NT2/D1 (cell line): Measurements from ENCODE around the gene ANGPTL1.

ENCODE experiments used
- YY1 ChIP-seq: IDR thresholded peaks from 2 replicates; pipeline ENCODE4 v1.6.1; 2011; ENCODE audit not compliant: insufficient read length, insufficient read depth
- ZNF274 ChIP-seq: IDR thresholded peaks from 2 replicates; pipeline ENCODE4 v1.6.1; 2011; ENCODE audit warnings: mild to moderate bottlenecking, low read depth, low read length

GRCh38 chr1:178901482-178902125 is 30.7 kb upstream of the ANGPTL1 start:
- TF ChIP-seq ZNF274, result no peak
- no peak for TF ChIP-seq YY1
